HG02981 (cell line): ENCODE results near the gene PGLYRP3.

ENCODE experiments used
- ATAC-seq: cut with Tn5 transposase; IDR thresholded peaks from one replicate; pipeline ENCODE4 v1.9.1; 2021; ENCODE audit warnings: mild to moderate bottlenecking, moderate library complexity; ENCODE audit not compliant: unreplicated experiment

PGLYRP3 gene

GRCh38 chr1:153261281-153262069 is 51.3 kb downstream of the PGLYRP3 start:
- no peak for ATAC-seq

- peak; percentile 42 for ATAC-seq
Observed at GRCh38 chr1:153260585-153261280, 52.0 kb downstream of the PGLYRP3 start.

GRCh38 chr1:153259387-153259786 is 53.4 kb downstream of the PGLYRP3 start, which contains the start of gene LORICRIN:
Gene LORICRIN (plus strand): TSS chr1:153259687. CDS start chr1:153260950, 1,263 bp downstream.
- no peak for ATAC-seq

GRCh38 chr1:153253693-153254092 is 59.1 kb downstream of the PGLYRP3 start:
- peak; percentile 60 for ATAC-seq

GRCh38 chr1:153253076-153253475 is 59.7 kb downstream of the PGLYRP3 start:
- ATAC-seq, result no peak

GRCh38 chr1:153251988-153252387 is 60.8 kb downstream of the PGLYRP3 start:
- ATAC-seq, result no peak

- ATAC-seq, result no peak
Observed at GRCh38 chr1:153251562-153251961, 61.2 kb downstream of the PGLYRP3 start.

GRCh38 chr1:153251087-153251486 is 61.7 kb downstream of the PGLYRP3 start:
- ATAC-seq, result no peak

- no peak for ATAC-seq
Observed at GRCh38 chr1:153250166-153250565, 62.6 kb downstream of the PGLYRP3 start.

GRCh38 chr1:153248176-153248879 is 64.4 kb downstream of the PGLYRP3 start:
- no peak for ATAC-seq
